Amniotic epithelial cell (primary cell): ENCODE results near the gene RNASE2.
A peak's percentile ranks its signal among the peaks of the same experiment; 100 is the strongest.
"Not testable (repeated sequence)": the region's sequence is repeated elsewhere in the genome, so short reads cannot be mapped to it uniquely, and the experiment has no call there.

Source experiments
- DNase-seq: peaks from one replicate; pipeline ENCODE4 v3.0.0-alpha.2; 2010; ENCODE audit warnings: low read depth

The RNASE2 gene

GRCh38 chr14:20982646-20983369, 27.5 kb downstream of the RNASE2 start:
- DNase-seq = no peak

- not testable (repeated sequence) for DNase-seq
Observed at GRCh38 chr14:20985650-20986049, 30.4 kb downstream of the RNASE2 start.

GRCh38 chr14:20986811-20987210, 31.5 kb downstream of the RNASE2 start:
- peak; percentile 98 for DNase-seq

- no peak for DNase-seq
Observed at GRCh38 chr14:20988717-20989470, 33.6 kb downstream of the RNASE2 start.

GRCh38 chr14:20989471-20989786, 34.1 kb downstream of the RNASE2 start:
- DNase-seq = no peak

GRCh38 chr14:20989787-20990600, 34.7 kb downstream of the RNASE2 start, which contains the start of gene METTL17:
METTL17 (plus strand) TSS chr14:20989980; CDS start chr14:20990003, 23 bp downstream.
- peak; percentile 99 for DNase-seq

GRCh38 chr14:20996521-20996920, 41.2 kb downstream of the RNASE2 start:
- no peak for DNase-seq

- no peak for DNase-seq
Observed at GRCh38 chr14:20997115-20997514, 41.8 kb downstream of the RNASE2 start.

GRCh38 chr14:20997564-20997963, 42.3 kb downstream of the RNASE2 start:
- DNase-seq = no peak

- DNase-seq = no peak
Observed at GRCh38 chr14:20998139-20998538, 42.9 kb downstream of the RNASE2 start.

- DNase-seq = peak; percentile 83
Observed at GRCh38 chr14:20998674-20999366, 43.5 kb downstream of the RNASE2 start, which contains the start of gene SLC39A2. SLC39A2 (plus strand) TSS chr14:20999293; CDS start chr14:20999447, 154 bp downstream.

- no peak for DNase-seq
Observed at GRCh38 chr14:20999591-20999990, 44.3 kb downstream of the RNASE2 start.

GRCh38 chr14:21001218-21001617, 45.9 kb downstream of the RNASE2 start:
- no peak for DNase-seq

GRCh38 chr14:21003788-21004346, 48.6 kb downstream of the RNASE2 start:
- DNase-seq = no peak
